ENCODE data around the gene TOP1. TPM values are rescaled to one million over a fixed set of nuclear protein-coding genes. Genes with fewer than 3 reads are reported as not detected.
A peak's percentile ranks its signal among the peaks of the same experiment; 100 is the strongest.

Gene TOP1
- polyA plus RNA-seq, 1 of the 3 experiments (the other 2 are of a cell fraction) = 11.9 TPM

DNA sequence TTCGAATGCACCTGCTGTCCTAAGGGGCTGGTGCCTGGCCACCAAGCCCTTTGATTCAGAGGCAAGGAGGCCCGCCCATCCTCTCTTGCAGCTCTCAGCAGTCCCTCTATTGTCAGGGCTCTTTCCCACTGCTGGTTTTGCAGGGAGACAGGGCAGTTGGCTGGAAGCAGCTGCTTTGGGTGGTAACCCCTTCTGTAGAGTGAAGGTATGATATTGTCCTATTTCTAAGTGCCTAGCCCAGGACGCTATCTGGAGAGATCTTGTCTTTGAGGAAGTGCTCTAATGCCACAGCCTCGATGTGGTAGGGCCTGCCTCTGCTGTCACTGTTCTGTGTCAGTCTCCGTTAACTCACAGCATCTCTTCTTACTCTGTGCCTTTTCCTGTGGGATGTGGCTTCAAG, 114.3 kb downstream of the TOP1 start:
- no peaks in the 10 kb centered on the region for H3K9me2 ChIP-seq

DNA sequence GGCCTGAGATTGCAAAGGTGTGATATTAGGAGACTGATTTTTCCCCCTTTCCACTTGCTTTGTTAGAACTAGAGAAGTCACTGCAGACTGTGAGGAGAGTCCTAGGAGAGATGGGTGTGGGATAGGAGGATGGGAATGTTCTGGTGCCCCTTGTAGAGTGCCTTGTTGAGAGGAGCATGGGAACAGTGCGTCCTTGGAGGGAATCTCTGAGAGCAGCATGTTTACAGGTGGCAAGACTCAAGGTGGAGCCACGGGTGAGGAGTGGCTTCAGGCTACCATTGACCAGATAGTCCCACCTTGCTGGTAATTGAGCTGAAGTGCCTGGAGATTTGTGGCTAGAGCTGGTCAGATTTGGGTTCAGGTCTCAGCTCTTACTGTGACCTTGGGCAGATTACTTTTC, 114.7 kb downstream of the TOP1 start:
- Histone ChIP-seq H3K9me2 (no peaks in the 10 kb centered on the region), H3F3A (replicated peaks; ENCODE audit: insufficient read depth) (no peaks in the 10 kb centered on the region), H4K20me1 (ENCODE audit: insufficient read depth) (peaks cover 100% of the 10 kb centered on the region), H3K27me3 (ENCODE audit: insufficient read depth) (no peaks in the 10 kb centered on the region), H3K27ac (ENCODE audit: low read depth in 2 of 2, low read length in 1 of 2) (no peak overlapping the region; a peak in 1 of 4 replicates), H3K4me3 (ENCODE audit: low read depth in 2 of 2, low read length in 1 of 2) (no peak overlapping the region), H3K9ac (no peak overlapping the region), H2AFZ (ENCODE audit: low read depth) (no peak overlapping the region), H3K79me2 (ENCODE audit: insufficient read depth) (peaks cover 100% of the 10 kb centered on the region), H3K9me3 (no peaks in the 10 kb centered on the region), H3K4me1 (ENCODE audit: control insufficient read depth in 1 of 2, insufficient read depth in 2 of 2, low read depth in 1 of 2, low read length in 1 of 2) (peaks cover 9 to 56% of the 10 kb centered on the region in 2 experiments; a peak in 3 of 4 replicates), H3K4me2 (peak overlapping the region; percentile 37; the same call in 1 of the 2 replicates), H3K36me3 (replicated peaks in 1 of 2; ENCODE audit: control insufficient read depth in 1 of 2, insufficient read depth in 2 of 2, low read length in 1 of 2) (peaks cover 5 to 6% of the 10 kb centered on the region in 2 experiments)
- POLR2A ChIA-PET = no interaction called here
- WGBS (ENCODE audit: low lambda C conversion rate) = 67% methylated on average over 2 of the region's 2 CpGs
- no peak for DNase-seq
- TF ChIP-seq GABPA (IDR thresholded peaks at IDR 0.05; ENCODE audit: low read depth) (no peak), EP300 (IDR thresholded peaks at IDR 0.05; ENCODE audit: borderline replicate concordance in 1 of 2, low read depth in 1 of 2, low read length in 1 of 2) (no peak), SIN3A (IDR thresholded peaks at IDR 0.05; ENCODE audit: borderline replicate concordance, low read depth, low read length) (no peak), GATA2 (CRISPR knock-in tag; IDR thresholded peaks at IDR 0.05) (no peak), ELF1 (IDR thresholded peaks at IDR 0.05) (no peak), NFIC (IDR thresholded peaks at IDR 0.05; ENCODE audit: borderline replicate concordance) (no peak), TCF12 (IDR thresholded peaks at IDR 0.05) (no peak), FOXM1 (IDR thresholded peaks at IDR 0.05; ENCODE audit: low read depth) (no peak)
- TF ChIP-seq, protein P1, sequence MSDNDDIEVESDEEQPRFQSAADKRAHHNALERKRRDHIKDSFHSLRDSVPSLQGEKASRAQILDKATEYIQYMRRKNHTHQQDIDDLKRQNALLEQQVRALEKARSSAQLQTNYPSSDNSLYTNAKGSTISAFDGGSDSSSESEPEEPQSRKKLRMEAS (IDR thresholded peaks at IDR 0.05; ENCODE audit: low read depth) = no peak
- TF ChIP-seq, protein P2, sequence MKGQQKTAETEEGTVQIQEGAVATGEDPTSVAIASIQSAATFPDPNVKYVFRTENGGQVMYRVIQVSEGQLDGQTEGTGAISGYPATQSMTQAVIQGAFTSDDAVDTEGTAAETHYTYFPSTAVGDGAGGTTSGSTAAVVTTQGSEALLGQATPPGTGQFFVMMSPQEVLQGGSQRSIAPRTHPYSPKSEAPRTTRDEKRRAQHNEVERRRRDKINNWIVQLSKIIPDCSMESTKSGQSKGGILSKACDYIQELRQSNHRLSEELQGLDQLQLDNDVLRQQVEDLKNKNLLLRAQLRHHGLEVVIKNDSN (IDR thresholded peaks at IDR 0.05; ENCODE audit: borderline replicate concordance, low read depth) = no peak
- TF ChIP-seq, protein P3, sequence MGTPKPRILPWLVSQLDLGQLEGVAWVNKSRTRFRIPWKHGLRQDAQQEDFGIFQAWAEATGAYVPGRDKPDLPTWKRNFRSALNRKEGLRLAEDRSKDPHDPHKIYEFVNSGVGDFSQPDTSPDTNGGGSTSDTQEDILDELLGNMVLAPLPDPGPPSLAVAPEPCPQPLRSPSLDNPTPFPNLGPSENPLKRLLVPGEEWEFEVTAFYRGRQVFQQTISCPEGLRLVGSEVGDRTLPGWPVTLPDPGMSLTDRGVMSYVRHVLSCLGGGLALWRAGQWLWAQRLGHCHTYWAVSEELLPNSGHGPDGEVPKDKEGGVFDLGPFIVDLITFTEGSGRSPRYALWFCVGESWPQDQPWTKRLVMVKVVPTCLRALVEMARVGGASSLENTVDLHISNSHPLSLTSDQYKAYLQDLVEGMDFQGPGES (IDR thresholded peaks at IDR 0.05; ENCODE audit: low read depth, low read length) = no peak
- TF ChIP-seq, protein P4, sequence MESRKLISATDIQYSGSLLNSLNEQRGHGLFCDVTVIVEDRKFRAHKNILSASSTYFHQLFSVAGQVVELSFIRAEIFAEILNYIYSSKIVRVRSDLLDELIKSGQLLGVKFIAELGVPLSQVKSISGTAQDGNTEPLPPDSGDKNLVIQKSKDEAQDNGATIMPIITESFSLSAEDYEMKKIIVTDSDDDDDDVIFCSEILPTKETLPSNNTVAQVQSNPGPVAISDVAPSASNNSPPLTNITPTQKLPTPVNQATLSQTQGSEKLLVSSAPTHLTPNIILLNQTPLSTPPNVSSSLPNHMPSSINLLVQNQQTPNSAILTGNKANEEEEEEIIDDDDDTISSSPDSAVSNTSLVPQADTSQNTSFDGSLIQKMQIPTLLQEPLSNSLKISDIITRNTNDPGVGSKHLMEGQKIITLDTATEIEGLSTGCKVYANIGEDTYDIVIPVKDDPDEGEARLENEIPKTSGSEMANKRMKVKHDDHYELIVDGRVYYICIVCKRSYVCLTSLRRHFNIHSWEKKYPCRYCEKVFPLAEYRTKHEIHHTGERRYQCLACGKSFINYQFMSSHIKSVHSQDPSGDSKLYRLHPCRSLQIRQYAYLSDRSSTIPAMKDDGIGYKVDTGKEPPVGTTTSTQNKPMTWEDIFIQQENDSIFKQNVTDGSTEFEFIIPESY (IDR thresholded peaks at IDR 0.05; ENCODE audit: borderline replicate concordance, low read depth) = no peak
- TF ChIP-seq, protein P5, sequence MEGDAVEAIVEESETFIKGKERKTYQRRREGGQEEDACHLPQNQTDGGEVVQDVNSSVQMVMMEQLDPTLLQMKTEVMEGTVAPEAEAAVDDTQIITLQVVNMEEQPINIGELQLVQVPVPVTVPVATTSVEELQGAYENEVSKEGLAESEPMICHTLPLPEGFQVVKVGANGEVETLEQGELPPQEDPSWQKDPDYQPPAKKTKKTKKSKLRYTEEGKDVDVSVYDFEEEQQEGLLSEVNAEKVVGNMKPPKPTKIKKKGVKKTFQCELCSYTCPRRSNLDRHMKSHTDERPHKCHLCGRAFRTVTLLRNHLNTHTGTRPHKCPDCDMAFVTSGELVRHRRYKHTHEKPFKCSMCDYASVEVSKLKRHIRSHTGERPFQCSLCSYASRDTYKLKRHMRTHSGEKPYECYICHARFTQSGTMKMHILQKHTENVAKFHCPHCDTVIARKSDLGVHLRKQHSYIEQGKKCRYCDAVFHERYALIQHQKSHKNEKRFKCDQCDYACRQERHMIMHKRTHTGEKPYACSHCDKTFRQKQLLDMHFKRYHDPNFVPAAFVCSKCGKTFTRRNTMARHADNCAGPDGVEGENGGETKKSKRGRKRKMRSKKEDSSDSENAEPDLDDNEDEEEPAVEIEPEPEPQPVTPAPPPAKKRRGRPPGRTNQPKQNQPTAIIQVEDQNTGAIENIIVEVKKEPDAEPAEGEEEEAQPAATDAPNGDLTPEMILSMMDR (IDR thresholded peaks at IDR 0.05) = no peak
- TF ChIP-seq, protein P6, sequence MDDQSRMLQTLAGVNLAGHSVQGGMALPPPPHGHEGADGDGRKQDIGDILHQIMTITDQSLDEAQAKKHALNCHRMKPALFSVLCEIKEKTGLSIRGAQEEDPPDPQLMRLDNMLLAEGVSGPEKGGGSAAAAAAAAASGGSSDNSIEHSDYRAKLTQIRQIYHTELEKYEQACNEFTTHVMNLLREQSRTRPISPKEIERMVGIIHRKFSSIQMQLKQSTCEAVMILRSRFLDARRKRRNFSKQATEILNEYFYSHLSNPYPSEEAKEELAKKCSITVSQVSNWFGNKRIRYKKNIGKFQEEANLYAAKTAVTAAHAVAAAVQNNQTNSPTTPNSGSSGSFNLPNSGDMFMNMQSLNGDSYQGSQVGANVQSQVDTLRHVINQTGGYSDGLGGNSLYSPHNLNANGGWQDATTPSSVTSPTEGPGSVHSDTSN (IDR thresholded peaks at IDR 0.05) = no peak
- CTCF ChIA-PET = interaction anchor here (1.2 to 1.7 kb wide), 3 partner anchors 30 to 197 kb away, joined by 3 to 5 read pairs (median 5); partner anchors contain the start of gene LPIN3

More for the DNA sequence above, 114.3 kb downstream of the TOP1 start:
- Histone ChIP-seq H3K9me3 (no peaks in the 10 kb centered on the region), H3K27ac (ENCODE audit: low read depth in 2 of 2, low read length in 1 of 2) (no peak overlapping the region; a peak in 1 of 4 replicates), H4K20me1 (ENCODE audit: insufficient read depth) (peaks cover 98% of the 10 kb centered on the region), H3K27me3 (ENCODE audit: insufficient read depth) (no peaks in the 10 kb centered on the region), H2AFZ (ENCODE audit: low read depth) (no peak overlapping the region), H3K4me1 (ENCODE audit: control insufficient read depth in 1 of 2, insufficient read depth in 2 of 2, low read depth in 1 of 2, low read length in 1 of 2) (peaks cover 9 to 52% of the 10 kb centered on the region in 2 experiments; a peak in 3 of 4 replicates), H3K36me3 (replicated peaks in 1 of 2; ENCODE audit: control insufficient read depth in 1 of 2, insufficient read depth in 2 of 2, low read length in 1 of 2) (peaks cover 5 to 6% of the 10 kb centered on the region in 2 experiments), H3F3A (replicated peaks; ENCODE audit: insufficient read depth) (no peaks in the 10 kb centered on the region), H3K79me2 (ENCODE audit: insufficient read depth) (peaks cover 100% of the 10 kb centered on the region), H3K4me3 (ENCODE audit: low read depth in 2 of 2, low read length in 1 of 2) (no peak overlapping the region), H3K9ac (no peak overlapping the region), H3K4me2 (peak overlapping the region; percentile 37; the same call in 1 of the 2 replicates)
- 0 out of 2 replicates have a peak, but pooled peaks have one; percentile 10 for TF ChIP-seq GATA2 (CRISPR knock-in tag; IDR thresholded peaks at IDR 0.05)
- TF ChIP-seq, protein P6 (IDR thresholded peaks at IDR 0.05) = no peak
- POLR2A ChIA-PET = no interaction called here
- CTCF ChIA-PET = interaction anchor here (0.6 to 1.7 kb wide), 5 partner anchors 25 to 198 kb away, joined by 3 to 5 read pairs (median 4); partner anchors contain the start of gene LPIN3
- DNase-seq = no peak
- 73% methylated on average over 5 of the region's 5 CpGs for WGBS (ENCODE audit: low lambda C conversion rate)
